Measurements from ENCODE around the gene SLC25A21. TPM values are rescaled to one million over a fixed set of nuclear protein-coding genes. Genes with fewer than 3 reads are reported as not detected.

The SLC25A21 gene
- polyA plus RNA-seq, 4 donors, result 0.22 to 1.4 (median 0.97) TPM

Other genes with a start within 250 kb of the SLC25A21 start
- gene MIPOL1, start 25.3 kb upstream of the SLC25A21 start, polyA plus RNA-seq, result 1 to 10 TPM in 3 of 4 donors, under 1 TPM in 1; 0.45 to 9.2 (median 2.3) TPM

All from small intestine (tissue), 4 donors.